Measurements from ENCODE around the gene DDAH1. TPM values are rescaled to one million over a fixed set of nuclear protein-coding genes. Genes with fewer than 3 reads are reported as not detected.

Gene DDAH1
- total RNA-seq, 1 experiment from 2014 or later = 36.3 TPM

- Histone ChIP-seq H3T11ph (ENCODE audit: low read length) (no peak overlapping the region), H2BK120ac (ENCODE audit: low read depth, low read length, poor library complexity, severe bottlenecking) (no peak overlapping the region), H4K8ac (replicated peaks; ENCODE audit: insufficient read length, low read depth, low read length) (no peak overlapping the region), H3K56ac (ENCODE audit: insufficient read length, low read depth, low read length) (no peak overlapping the region), H4K5ac (ENCODE audit: insufficient read length, low read depth, low read length) (no peak overlapping the region), H3K27ac (ENCODE audit: insufficient read length, low read depth, low read length) (no peak overlapping the region), H3K4me2 (ENCODE audit: insufficient read depth, insufficient read length, low read length) (no peak overlapping the region), H3K9ac (ENCODE audit: extremely low read depth, insufficient read length, low read length) (no peak overlapping the region), H3K9me3 (ENCODE audit: control insufficient read depth, low read depth, low read length) (no peaks in the 10 kb centered on the region), H2BK15ac (ENCODE audit: low read depth, low read length) (no peak overlapping the region), H2AK5ac (ENCODE audit: insufficient read length, low read length) (no peak overlapping the region), H3K23ac (ENCODE audit: insufficient read length, low read depth, low read length) (no peak overlapping the region), H2BK5ac (ENCODE audit: insufficient read length, low read length) (no peak overlapping the region), H3K79me1 (ENCODE audit: insufficient read depth, low read depth, low read length, poor library complexity, severe bottlenecking) (no peaks in the 10 kb centered on the region), H3K27me3 (ENCODE audit: insufficient read depth, low read length) (no peaks in the 10 kb centered on the region), H3K14ac (ENCODE audit: insufficient read depth, low read length) (no peak overlapping the region), H3K79me2 (ENCODE audit: insufficient read depth, low read length) (no peaks in the 10 kb centered on the region; the same call in 1 of the 2 replicates), H3K18ac (ENCODE audit: insufficient read length, low read depth, low read length) (no peak overlapping the region), H2BK12ac (ENCODE audit: insufficient read length, low read depth, low read length) (no peak overlapping the region), H2AFZ (ENCODE audit: low read length) (no peak overlapping the region), H3K4me1 (ENCODE audit: insufficient read depth, low read length) (peaks cover 4% of the 10 kb centered on the region; the same call in 1 of the 2 replicates), H2BK20ac (ENCODE audit: low read depth, low read length, poor library complexity, severe bottlenecking) (no peak overlapping the region), H4K20me1 (ENCODE audit: control insufficient read depth, insufficient read depth, insufficient read length) (no peaks in the 10 kb centered on the region), H3K23me2 (ENCODE audit: insufficient read length, low read depth, low read length, poor library complexity, severe bottlenecking) (no peaks in the 10 kb centered on the region), H4K91ac (ENCODE audit: insufficient read length, low read depth, low read length) (no peak overlapping the region), H3K4ac (ENCODE audit: low read depth, low read length) (no peak overlapping the region)
- no peak overlapping the region for H3K4me3 Mint-ChIP-seq
- H3K9me3 Mint-ChIP-seq = peaks cover 13 to 23% of the 10 kb centered on the region in 2 experiments
- H3K36me3 Mint-ChIP-seq (ENCODE audit: insufficient read depth in 1 of 3, low read depth in 3 of 3) = peaks cover 5 to 12% (median 7%) of the 10 kb centered on the region in 3 experiments
- WGBS (ENCODE audit: extremely low coverage, insufficient read length, low lambda C conversion rate) = no CpG with 5 or more reads among the region's 1 CpG
- no peak for TF ChIP-seq CTCF (conservative IDR thresholded peaks at IDR 0.05)
- H3K27ac Mint-ChIP-seq = no peak overlapping the region
- DNase-seq = no peak
- peaks cover 4 to 8% of the 10 kb centered on the region in 2 experiments for H3K4me1 Mint-ChIP-seq
- no peaks in the 10 kb centered on the region for H3K27me3 Mint-ChIP-seq (ENCODE audit: low read depth)
Observed at GRCh38 chr1:85421179-85421578, 43.8 kb downstream of the DDAH1 start.

Data from H9 (cell line).